NCI-H187 treated with DMSO at 0.1 percent for 48 hours (cell line): ENCODE data around the gene OXER1.

ENCODE experiments used
- DNase-seq: peaks from one replicate; lab custom pipeline; 2025; lab: John Stamatoyannopoulos, UW

OXER1 gene

GRCh38 chr2:42793334-42794270 is 29.7 kb upstream of the OXER1 start:
- no peak for DNase-seq

- DNase-seq = no peak
These were observed 28.8 kb upstream of the OXER1 start, which contains the start of gene HAAO for GRCh38 chr2:42792583-42793333. Gene HAAO, minus strand, starts transcription at chr2:42792583. Its CDS starts 47 bp downstream, at chr2:42792536.

GRCh38 chr2:42792087-42792582 is 28.2 kb upstream of the OXER1 start:
- DNase-seq = no peak

GRCh38 chr2:42791606-42792005 is 27.7 kb upstream of the OXER1 start:
- DNase-seq = no peak

GRCh38 chr2:42789751-42790150 is 25.8 kb upstream of the OXER1 start:
- DNase-seq = no peak

- DNase-seq = no peak
These were observed 24.9 kb upstream of the OXER1 start for GRCh38 chr2:42788882-42789281.

GRCh38 chr2:42788478-42788793 is 24.5 kb upstream of the OXER1 start:
- no peak for DNase-seq

GRCh38 chr2:42787788-42788477 is 24.0 kb upstream of the OXER1 start:
- DNase-seq = no peak

GRCh38 chr2:42787424-42787787 is 23.5 kb upstream of the OXER1 start:
- DNase-seq = no peak

- no peak for DNase-seq
These were observed 22.8 kb upstream of the OXER1 start for GRCh38 chr2:42786561-42787345.

GRCh38 chr2:42784204-42784880 is 20.4 kb upstream of the OXER1 start:
- DNase-seq = no peak

- no peak for DNase-seq
These were observed 19.6 kb upstream of the OXER1 start for GRCh38 chr2:42783511-42783910.

- no peak for DNase-seq
These were observed 17.2 kb upstream of the OXER1 start for GRCh38 chr2:42781181-42781580.

- DNase-seq = no peak
These were observed 14.2 kb upstream of the OXER1 start for GRCh38 chr2:42777883-42778805.

- DNase-seq = no peak
These were observed 11.9 kb upstream of the OXER1 start for GRCh38 chr2:42775810-42776209.

GRCh38 chr2:42775186-42775585 is 11.3 kb upstream of the OXER1 start:
- DNase-seq = no peak

- no peak for DNase-seq
These were observed 7.7 kb upstream of the OXER1 start for GRCh38 chr2:42771546-42772153.

GRCh38 chr2:42770288-42771131 is 6.6 kb upstream of the OXER1 start:
- DNase-seq = no peak
